Mesendoderm (in vitro differentiated cells): ENCODE data around the gene MMP27.

Experiments
- DNase-seq: peaks from one replicate; pipeline ENCODE4 v3.0.0; 2013
- H2AK5ac ChIP-seq: 2 replicates; pipeline ENCODE4 v1.6.1; 2013; ENCODE audit warnings: low read length, inconsistent platforms
- H2BK120ac ChIP-seq: 2 replicates; pipeline ENCODE4 v1.6.1; 2013; ENCODE audit warnings: low read depth, mild to moderate bottlenecking, low read length, moderate library complexity, mixed read lengths
- H2BK15ac ChIP-seq: replicated peaks from 2 replicates; pipeline ENCODE4 v1.6.1; 2013; ENCODE audit warnings: low read depth, mild to moderate bottlenecking, moderate library complexity
- H2BK5ac ChIP-seq: 2 replicates; pipeline ENCODE4 v1.6.1; 2013; ENCODE audit warnings: low read length, inconsistent platforms
- H3K18ac ChIP-seq: 2 replicates; pipeline ENCODE4 v1.6.1; 2013; ENCODE audit warnings: mild to moderate bottlenecking, low read length, mixed read lengths
- H3K23ac ChIP-seq: one replicate; pipeline ENCODE4 v1.6.1; 2013; ENCODE audit warnings: low read length
- H3K27ac ChIP-seq: 2 replicates; pipeline ENCODE4 v1.5.1; 2013; ENCODE audit warnings: low read depth, mild to moderate bottlenecking, inconsistent platforms, low read length, moderate library complexity
- H3K27me3 ChIP-seq: 2 replicates; pipeline ENCODE4 v1.6.1; 2013; ENCODE audit warnings: low read length, control low read depth, mild to moderate bottlenecking, inconsistent platforms; ENCODE audit not compliant: insufficient read depth, poor library complexity
- H3K36me3 ChIP-seq: 2 replicates; pipeline ENCODE4 v1.6.1; 2013; ENCODE audit warnings: low read length, inconsistent platforms; ENCODE audit not compliant: control insufficient read depth, insufficient read depth
- H3K4ac ChIP-seq: one replicate; pipeline ENCODE4 v1.6.1; 2013; ENCODE audit warnings: low read depth, mild to moderate bottlenecking, low read length, moderate library complexity
- H3K4me1 ChIP-seq: 2 replicates; pipeline ENCODE4 v1.6.1; 2013; ENCODE audit warnings: low read depth, low read length, inconsistent platforms; ENCODE audit not compliant: control insufficient read depth
- H3K4me2 ChIP-seq: 2 replicates; pipeline ENCODE4 v1.6.1; 2013; ENCODE audit warnings: low read length
- H3K4me3 ChIP-seq: 2 replicates; pipeline ENCODE4 v1.5.1; 2013; ENCODE audit warnings: mild to moderate bottlenecking, low read length
- H3K56ac ChIP-seq: one replicate; pipeline ENCODE4 v1.6.1; 2013; ENCODE audit warnings: low read length
- H3K79me1 ChIP-seq: 2 replicates; pipeline ENCODE4 v1.6.1; 2013; ENCODE audit warnings: low read length, inconsistent platforms
- H3K79me2 ChIP-seq: 2 replicates; pipeline ENCODE4 v1.6.1; 2013; ENCODE audit warnings: mild to moderate bottlenecking, low read length; ENCODE audit not compliant: control insufficient read depth, insufficient read depth
- H3K9ac ChIP-seq: 2 replicates; pipeline ENCODE4 v1.6.1; 2013; ENCODE audit warnings: low read length, inconsistent platforms
- H4K5ac ChIP-seq: one replicate; pipeline ENCODE4 v1.6.1; 2013; ENCODE audit warnings: low read length
- H4K8ac ChIP-seq: one replicate; pipeline ENCODE4 v1.6.1; 2013; ENCODE audit warnings: low read depth, mild to moderate bottlenecking, control low read depth, low read length, moderate library complexity
- WGBS: extraction: QIAGEN DNeasy Blood & Tissue Kit; methylation state at CpG from one replicate; pipeline ENCODE4 v1.1.7; 2013; ENCODE audit warnings: low lambda C conversion rate, missing lambda C conversion rate; ENCODE audit not compliant: insufficient coverage; ENCODE audit errors: extremely low coverage; 5-methylcytosine and 5-hydroxymethylcytosine counted together

MMP27 gene

DNA sequence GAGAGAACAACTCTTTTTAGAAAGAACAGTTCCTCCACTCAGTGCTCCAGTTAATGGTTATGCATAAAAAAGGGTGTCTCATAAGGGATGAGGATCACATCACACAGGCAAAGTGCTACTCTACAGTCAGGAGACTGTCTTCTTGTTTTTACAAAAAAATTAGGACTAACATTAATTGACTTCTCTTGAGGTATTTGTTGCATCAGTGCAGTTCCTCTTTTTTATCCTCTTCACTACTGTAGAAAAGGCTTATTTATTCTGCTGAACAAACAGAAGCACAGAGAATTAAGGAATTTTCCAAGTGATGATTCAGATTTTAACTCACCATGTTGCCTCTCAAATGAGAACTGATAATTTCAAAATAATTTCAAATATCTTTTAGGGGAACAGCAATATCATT, 17.3 kb upstream of the MMP27 start:
- H2BK15ac ChIP-seq = no peak overlapping the region
- no peaks in the 10 kb centered on the region for H3K27me3 ChIP-seq
- H3K27ac ChIP-seq = no peak overlapping the region
- no peak overlapping the region for H3K9ac ChIP-seq
- DNase-seq = no peak
- no peaks in the 10 kb centered on the region for H3K79me2 ChIP-seq
- H4K8ac ChIP-seq = no peak overlapping the region
- H3K23ac ChIP-seq = no peak overlapping the region
- no peak overlapping the region for H3K4ac ChIP-seq
- H3K4me1 ChIP-seq = no peaks in the 10 kb centered on the region
- H2BK120ac ChIP-seq = no peak overlapping the region
- H2AK5ac ChIP-seq = no peak overlapping the region
- no peaks in the 10 kb centered on the region for H3K36me3 ChIP-seq
- H3K56ac ChIP-seq = no peak overlapping the region
- H3K79me1 ChIP-seq = no peaks in the 10 kb centered on the region
- H3K4me2 ChIP-seq = no peak overlapping the region
- H3K18ac ChIP-seq = no peak overlapping the region
- no peak overlapping the region for H3K4me3 ChIP-seq
- no peak overlapping the region for H2BK5ac ChIP-seq
- H4K5ac ChIP-seq = no peak overlapping the region

DNA sequence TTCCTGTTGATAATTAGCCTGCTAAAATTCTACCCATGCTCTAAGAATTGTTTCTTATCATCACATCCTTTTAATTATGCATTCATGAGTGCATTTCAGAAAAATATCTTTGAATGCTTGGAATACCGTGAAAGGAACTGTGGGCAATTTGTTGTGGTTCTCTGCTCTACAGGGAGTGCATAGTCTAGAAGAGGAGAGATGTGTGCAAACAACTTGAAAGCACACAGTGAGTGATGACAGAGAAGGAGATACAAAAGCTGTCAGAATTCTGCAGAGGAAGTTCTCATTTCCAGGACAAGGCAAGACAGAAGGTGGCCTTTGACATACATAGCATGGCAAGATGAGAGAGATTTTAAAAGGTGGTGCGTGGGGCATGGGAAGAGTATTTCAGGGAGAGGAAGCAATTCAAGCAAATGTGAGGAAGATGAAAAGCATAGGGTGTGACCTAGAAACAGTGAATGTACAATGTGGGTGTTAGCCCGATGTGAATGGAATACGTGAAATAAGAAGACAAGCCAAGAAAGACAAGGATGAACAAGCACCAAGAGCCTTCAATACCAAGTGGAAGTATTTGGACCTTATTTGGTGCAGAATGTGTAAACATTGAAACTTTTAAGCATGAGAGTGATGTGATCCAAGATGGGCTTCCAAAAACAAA, 14.2 kb upstream of the MMP27 start:
- Histone ChIP-seq H3K79me2 (no peaks in the 10 kb centered on the region), H3K4ac (no peak overlapping the region), H3K27me3 (no peaks in the 10 kb centered on the region), H3K4me3 (no peak overlapping the region), H4K8ac (no peak overlapping the region), H3K79me1 (no peaks in the 10 kb centered on the region), H3K36me3 (no peaks in the 10 kb centered on the region), H2BK15ac (no peak overlapping the region), H2BK5ac (no peak overlapping the region), H2AK5ac (no peak overlapping the region), H3K23ac (no peak overlapping the region), H3K9ac (no peak overlapping the region), H2BK120ac (no peak overlapping the region), H3K18ac (no peak overlapping the region), H3K56ac (no peak overlapping the region), H3K4me2 (no peak overlapping the region), H4K5ac (no peak overlapping the region), H3K4me1 (no peaks in the 10 kb centered on the region), H3K27ac (no peak overlapping the region)
- DNase-seq = no peak
- no CpG with 5 or more reads among the region's 4 CpGs for WGBS

DNA sequence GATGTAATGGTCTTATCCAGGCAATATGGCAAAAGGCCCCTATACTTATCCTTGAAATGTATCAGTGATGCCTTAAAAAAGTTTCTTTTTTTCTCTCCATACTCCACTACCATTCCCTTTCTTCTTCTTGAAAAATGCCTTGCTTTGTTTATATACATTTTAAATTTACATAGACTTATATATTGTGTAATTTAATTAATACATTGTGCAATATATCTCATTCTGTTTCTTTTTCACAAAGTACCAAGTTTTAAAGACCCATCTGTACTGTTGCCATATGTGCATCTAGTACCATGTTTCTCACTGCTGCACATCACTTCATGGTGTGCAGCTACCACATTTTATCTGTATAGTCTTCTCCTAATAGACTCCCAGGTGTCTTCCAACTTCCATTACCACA, 11.7 kb upstream of the MMP27 start:
- Histone ChIP-seq H3K27me3 (no peaks in the 10 kb centered on the region), H3K27ac (no peak overlapping the region), H3K56ac (no peak overlapping the region), H4K5ac (no peak overlapping the region), H3K23ac (no peak overlapping the region), H3K18ac (no peak overlapping the region), H2AK5ac (no peak overlapping the region), H3K79me1 (no peaks in the 10 kb centered on the region), H3K79me2 (no peaks in the 10 kb centered on the region), H3K4me1 (no peaks in the 10 kb centered on the region), H3K4ac (no peak overlapping the region), H3K4me3 (no peak overlapping the region), H3K4me2 (no peak overlapping the region), H4K8ac (no peak overlapping the region), H2BK15ac (no peak overlapping the region), H2BK5ac (no peak overlapping the region), H2BK120ac (no peak overlapping the region), H3K36me3 (no peaks in the 10 kb centered on the region), H3K9ac (no peak overlapping the region)
- no peak for DNase-seq

DNA sequence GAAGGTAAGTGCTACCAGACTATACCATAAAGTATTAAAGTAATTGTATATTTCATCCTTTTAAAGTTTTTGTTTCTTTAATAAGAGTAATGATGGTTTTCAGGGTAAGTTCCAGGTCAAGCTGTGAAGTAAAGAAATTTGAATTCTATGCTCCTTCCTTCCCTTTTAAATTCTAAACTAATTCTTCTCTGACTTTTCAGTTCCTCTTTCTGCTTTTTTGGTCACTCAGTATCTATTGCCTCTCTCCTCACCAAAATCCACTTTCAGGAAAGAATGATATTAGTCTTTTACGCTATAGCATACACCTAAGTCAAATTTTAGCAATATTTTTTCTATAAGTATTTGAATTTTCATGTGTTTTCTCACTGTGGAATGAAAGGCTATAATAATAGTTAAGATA, 11.0 kb upstream of the MMP27 start:
- no peak overlapping the region for H3K4ac ChIP-seq
- DNase-seq = no peak
- no peaks in the 10 kb centered on the region for H3K79me2 ChIP-seq
- no peaks in the 10 kb centered on the region for H3K4me1 ChIP-seq
- no peak overlapping the region for H3K4me2 ChIP-seq
- H3K4me3 ChIP-seq = no peak overlapping the region
- no CpG with 5 or more reads among the region's 1 CpG for WGBS
- H2BK120ac ChIP-seq = no peak overlapping the region
- H2BK15ac ChIP-seq = no peak overlapping the region
- no peak overlapping the region for H3K27ac ChIP-seq
- H2BK5ac ChIP-seq = no peak overlapping the region
- H3K56ac ChIP-seq = no peak overlapping the region
- no peak overlapping the region for H3K18ac ChIP-seq
- no peak overlapping the region for H4K8ac ChIP-seq
- no peak overlapping the region for H3K23ac ChIP-seq
- H3K27me3 ChIP-seq = no peaks in the 10 kb centered on the region
- H3K9ac ChIP-seq = no peak overlapping the region
- H4K5ac ChIP-seq = no peak overlapping the region
- no peaks in the 10 kb centered on the region for H3K36me3 ChIP-seq
- H3K79me1 ChIP-seq = no peaks in the 10 kb centered on the region
- no peak overlapping the region for H2AK5ac ChIP-seq

GRCh38 chr11:102712137-102712536, 6.6 kb upstream of the MMP27 start:
- Histone ChIP-seq H3K56ac (no peak overlapping the region), H3K79me2 (no peaks in the 10 kb centered on the region), H3K9ac (no peak overlapping the region), H3K27ac (no peak overlapping the region), H3K23ac (no peak overlapping the region), H2BK15ac (no peak overlapping the region), H4K8ac (no peak overlapping the region), H3K27me3 (no peaks in the 10 kb centered on the region), H2BK5ac (no peak overlapping the region), H3K18ac (no peak overlapping the region), H2AK5ac (no peak overlapping the region), H3K4me3 (no peak overlapping the region), H3K4me1 (no peaks in the 10 kb centered on the region), H3K4me2 (no peak overlapping the region), H3K36me3 (no peaks in the 10 kb centered on the region), H4K5ac (no peak overlapping the region), H2BK120ac (no peak overlapping the region), H3K4ac (no peak overlapping the region), H3K79me1 (no peaks in the 10 kb centered on the region)
- no CpG with 5 or more reads among the region's 3 CpGs for WGBS
- no peak for DNase-seq

- no peak overlapping the region for H3K4me2 ChIP-seq
- no peaks in the 10 kb centered on the region for H3K36me3 ChIP-seq
- DNase-seq = no peak
- H3K4ac ChIP-seq = no peak overlapping the region
- no peak overlapping the region for H2BK120ac ChIP-seq
- H3K79me1 ChIP-seq = no peaks in the 10 kb centered on the region
- H3K79me2 ChIP-seq = no peaks in the 10 kb centered on the region
- H2BK15ac ChIP-seq = no peak overlapping the region
- no peak overlapping the region for H3K56ac ChIP-seq
- H3K4me1 ChIP-seq = no peaks in the 10 kb centered on the region
- H2AK5ac ChIP-seq = no peak overlapping the region
- H2BK5ac ChIP-seq = no peak overlapping the region
- no peak overlapping the region for H3K27ac ChIP-seq
- no peak overlapping the region for H4K8ac ChIP-seq
- no CpG with 5 or more reads among the region's 2 CpGs for WGBS
- H3K18ac ChIP-seq = no peak overlapping the region
- no peak overlapping the region for H3K9ac ChIP-seq
- no peaks in the 10 kb centered on the region for H3K27me3 ChIP-seq
- H3K23ac ChIP-seq = no peak overlapping the region
- H3K4me3 ChIP-seq = no peak overlapping the region
- H4K5ac ChIP-seq = no peak overlapping the region
Observed at GRCh38 chr11:102709201-102709945, 3.8 kb upstream of the MMP27 start.
